Stimulated activated CD4-positive, alpha-beta T cell treated with anti-CD3 and anti-CD28 coated beads, Interleukin-15, amount 100 ng/mL, for 48 hours (primary cell): ENCODE results near the gene TNFRSF18.
"Not testable (repeated sequence)": the region's sequence is repeated elsewhere in the genome, so short reads cannot be mapped to it uniquely, and the experiment has no call there.

Experiments used
- DNase-seq, 2 donors: peaks; one replicate each; pipeline ENCODE4 v3.0.0-alpha.2; 2020; ENCODE audit warnings: low read depth in 2 of 2

TNFRSF18 gene

DNA sequence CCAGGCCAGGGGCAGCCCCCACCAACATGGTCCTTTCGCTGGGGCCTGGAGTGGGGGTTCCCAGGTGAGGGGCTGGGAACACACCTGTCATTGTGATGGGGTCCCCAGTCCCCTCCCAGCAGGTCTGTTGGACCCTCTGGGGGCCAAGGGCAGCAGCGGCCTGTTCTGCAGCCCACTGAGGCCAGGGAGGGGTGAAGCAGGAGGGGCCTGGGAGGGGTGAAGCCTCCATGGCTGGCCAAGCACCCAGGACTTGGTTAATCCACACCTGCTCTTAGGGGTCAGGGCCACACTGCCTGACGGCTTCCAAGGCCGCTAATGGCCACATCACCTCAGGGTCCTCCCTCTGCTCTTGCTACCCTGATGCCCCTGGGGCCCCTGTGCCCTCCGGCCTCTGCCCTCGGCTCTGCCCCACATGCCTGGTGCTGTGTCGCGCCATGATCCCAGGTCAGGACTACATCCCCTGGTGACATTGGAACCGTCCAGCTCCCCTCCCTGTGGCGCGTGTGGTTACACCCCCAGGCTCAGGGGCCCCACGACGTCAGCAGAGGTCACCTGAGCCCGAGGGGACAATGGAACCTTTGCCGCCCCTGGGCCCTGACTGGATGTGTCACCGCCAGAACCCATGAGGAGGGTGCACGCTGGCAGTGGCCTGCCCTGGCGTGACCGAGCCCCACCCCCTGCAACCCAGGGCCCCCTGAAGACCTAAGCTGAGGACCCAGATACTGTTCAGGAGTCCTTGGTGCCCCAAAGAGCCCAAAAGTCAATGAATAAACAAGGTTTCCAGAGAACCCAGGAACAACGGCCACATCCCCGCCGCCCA lies 7.0 kb downstream of the TNFRSF18 start:
- DNase-seq: no peak

DNA sequence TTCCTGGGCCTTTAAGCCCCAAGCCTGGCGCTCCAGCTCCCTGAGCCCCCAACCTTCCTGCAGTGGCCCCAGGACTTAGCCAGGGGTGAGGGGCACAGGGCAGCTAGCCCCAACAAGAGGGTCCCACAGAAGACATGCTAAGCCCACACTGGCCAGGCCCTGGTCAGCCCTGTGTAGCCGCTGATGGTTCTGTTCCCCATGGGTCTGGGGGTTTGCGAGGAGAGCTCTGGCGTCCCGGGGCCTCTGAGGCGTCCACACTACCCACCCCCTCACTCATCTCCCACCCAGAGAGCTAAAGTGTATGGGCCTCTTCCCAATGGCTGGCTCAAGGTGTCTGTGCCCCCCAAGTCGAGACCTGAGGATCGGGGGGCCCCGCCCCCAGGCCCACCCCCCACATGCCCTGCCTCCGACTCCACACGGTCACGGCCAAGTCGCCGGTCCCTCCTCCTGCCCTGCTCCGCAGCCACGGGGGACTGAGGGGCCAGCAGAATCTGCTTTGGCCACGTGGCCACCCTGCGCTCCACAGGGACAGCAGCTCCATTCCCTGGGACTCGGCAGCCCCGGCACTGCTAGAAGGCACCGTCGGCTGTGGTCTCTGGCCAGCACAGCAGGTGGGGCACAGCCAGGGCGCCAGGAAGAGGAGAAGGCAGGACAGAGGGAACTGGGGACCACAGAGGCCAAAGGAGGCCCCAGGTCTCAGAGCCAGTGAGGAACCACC lies 7.8 kb downstream of the TNFRSF18 start:
- no peak for DNase-seq

DNA sequence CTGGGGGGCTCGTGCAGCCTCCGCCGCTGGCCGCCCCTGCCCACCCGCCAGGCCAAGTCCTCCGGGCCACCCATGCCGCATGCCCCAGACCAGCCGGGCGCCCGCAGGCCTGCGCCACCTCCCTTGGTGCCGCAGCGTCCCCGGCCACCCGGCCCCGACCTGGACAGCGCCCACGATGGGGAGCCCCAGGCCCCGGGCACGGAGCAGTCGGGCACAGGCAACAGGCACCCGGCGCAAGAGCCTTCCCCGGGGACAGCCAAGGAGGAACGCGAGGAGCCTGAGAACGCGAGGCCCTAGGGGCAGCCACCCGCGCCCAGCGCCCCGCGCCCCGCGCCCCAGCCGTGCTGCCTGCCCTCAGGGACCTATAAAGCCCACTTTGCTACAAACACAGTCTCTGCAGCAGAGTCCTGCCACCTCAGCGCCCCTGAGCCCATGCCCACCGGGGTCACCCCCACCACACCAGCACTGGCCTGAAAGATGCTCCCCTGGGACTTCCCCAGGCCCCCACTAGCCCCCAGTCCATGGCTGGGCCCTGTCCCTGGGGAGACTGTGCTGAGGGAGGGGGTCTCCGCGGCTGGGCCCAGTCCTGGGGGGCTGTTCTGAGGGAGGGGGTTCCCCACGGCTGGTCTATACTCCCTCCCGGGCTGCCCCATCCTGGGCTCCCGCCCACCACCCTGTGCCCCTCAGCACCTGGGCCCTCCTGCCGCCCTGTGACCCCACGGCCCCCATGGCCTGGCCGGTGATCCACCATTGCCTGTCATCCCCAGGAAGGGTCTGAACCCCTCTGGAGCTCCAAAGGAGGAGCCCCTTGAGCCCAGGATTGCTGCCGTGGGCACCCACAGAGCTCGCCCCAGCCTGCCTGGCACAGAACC lies 8.6 kb downstream of the TNFRSF18 start:
- no peak for DNase-seq

DNA sequence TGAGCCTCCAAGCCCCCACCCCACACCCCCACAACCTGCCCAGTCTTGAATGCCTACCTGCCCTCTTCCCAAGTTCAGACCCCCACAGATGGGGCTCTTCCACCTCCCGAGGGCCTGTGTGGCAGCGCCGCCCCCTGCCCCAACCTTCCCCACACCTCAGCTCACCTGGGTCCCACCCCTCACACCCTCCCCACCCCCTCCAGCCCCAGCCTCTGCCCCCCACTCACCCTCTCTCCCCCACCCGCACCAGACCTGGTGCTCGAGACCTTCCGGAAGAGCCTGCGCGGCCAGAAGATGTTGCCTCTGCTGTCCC lies 9.2 kb downstream of the TNFRSF18 start:
- no peak for DNase-seq

DNA sequence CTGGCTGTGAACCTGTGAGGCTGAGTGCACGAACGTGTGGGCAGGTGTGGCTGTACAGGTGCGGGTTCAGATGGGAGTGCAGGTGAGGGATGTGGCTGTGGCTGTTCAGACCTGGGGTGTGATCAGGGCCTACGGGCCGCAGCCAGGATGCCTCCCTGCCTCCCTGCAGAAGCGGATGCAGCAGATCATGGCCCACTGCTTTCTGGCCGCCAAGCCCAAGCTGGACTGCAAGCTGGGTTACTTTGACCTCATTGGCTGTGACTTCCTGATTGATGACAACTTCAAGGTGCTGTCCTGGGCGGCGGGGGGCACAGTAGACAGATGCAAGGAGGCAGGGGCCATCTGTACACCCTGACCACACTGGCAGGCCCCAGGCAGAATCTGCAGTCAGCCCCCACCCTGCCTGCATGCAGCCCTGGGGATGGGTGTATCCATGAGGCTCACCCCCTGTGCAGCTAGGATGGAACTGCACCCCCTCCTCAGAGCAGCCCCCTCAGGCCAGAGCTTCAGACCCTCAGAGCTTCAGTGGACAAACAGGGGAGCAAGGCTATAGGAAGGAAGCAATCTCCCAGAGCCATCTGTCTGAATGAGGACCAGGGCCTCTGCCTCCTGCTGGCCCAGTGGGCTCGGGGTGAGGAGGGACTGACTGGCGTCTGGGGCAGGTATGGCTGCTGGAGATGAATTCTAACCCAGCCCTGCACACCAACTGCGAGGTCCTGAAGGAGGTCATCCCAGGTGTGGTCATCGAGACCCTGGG lies 9.8 kb downstream of the TNFRSF18 start:
- no peak for DNase-seq

DNA sequence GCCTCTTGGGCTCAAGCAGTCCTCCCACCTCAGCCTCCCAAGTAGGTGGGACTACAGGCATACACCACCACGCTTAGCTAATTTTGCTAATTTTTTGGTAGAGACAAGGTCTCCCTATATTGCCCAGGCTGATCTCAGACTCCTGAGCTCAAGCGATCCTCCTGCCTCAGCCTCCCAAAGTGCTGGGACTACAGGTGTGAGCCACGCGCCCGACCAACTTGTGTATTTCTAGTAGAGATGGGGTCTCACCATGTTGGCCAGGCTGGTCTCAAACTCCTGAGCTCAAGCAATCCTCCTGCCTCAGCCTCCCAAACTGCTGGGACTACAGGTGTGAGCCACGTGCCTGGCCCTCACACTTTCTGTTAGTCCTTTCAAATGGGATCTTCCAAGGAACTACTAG lies 10.7 kb downstream of the TNFRSF18 start:
- DNase-seq: not testable (repeated sequence)

DNA sequence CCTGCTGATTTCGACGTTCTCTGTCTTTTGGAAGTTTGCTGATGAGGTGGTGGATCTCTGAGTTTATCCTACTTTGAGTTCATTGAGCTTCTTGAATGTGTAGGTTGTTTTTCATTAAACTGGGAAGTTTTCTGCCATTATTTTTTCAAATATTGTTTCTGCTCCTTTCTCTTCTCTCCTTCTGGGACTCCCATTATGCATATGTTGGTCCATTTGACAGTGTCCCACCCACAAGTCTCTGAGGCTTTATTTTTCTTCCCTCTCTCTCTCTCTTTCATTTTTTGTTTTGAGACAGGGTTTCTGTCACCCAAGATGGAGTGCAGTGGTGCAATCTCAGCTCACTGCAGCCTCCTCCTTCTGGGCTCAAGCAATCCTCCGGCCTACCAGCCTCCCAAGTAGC lies 11.7 kb downstream of the TNFRSF18 start:
- DNase-seq: no peak

DNA sequence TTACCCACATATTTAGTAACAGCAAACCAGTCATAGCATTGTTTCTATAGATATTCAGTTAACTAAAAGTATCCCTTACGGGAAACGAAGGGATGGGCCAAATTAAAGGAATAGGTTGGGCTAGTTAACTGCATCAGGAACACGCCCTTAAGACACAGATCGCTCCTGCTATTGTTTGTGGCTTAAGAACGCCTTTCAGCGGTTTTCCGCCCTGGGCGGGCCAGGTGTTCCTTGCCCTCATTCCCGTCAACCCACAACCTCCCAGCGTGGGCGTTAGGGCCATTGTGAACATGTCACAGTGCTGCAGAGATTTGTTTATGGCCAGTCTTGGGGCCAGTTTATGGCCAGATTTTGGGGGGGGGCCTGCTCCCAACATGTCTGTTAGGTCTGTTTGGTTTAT lies 14.7 kb downstream of the TNFRSF18 start:
- no peak for DNase-seq

DNA sequence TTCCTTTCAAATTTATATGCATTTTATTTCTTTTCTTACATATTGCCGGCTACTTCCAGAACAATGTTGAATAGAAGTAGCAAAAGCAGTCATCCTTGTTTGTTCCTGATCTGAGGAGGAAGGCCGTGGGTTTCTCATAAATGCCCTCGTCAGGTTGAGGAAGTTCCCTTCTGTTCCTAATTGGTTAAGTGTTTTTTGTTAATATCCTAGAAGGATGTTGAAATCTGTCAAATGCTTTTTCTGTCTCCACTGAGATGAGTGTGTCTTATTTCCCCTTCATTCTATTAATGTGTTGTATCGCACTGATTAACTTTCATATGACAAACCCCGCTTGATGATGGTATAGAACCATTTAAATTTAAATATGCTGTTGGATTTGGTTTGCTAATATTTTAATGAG lies 17.3 kb downstream of the TNFRSF18 start:
- no peak for DNase-seq

DNA sequence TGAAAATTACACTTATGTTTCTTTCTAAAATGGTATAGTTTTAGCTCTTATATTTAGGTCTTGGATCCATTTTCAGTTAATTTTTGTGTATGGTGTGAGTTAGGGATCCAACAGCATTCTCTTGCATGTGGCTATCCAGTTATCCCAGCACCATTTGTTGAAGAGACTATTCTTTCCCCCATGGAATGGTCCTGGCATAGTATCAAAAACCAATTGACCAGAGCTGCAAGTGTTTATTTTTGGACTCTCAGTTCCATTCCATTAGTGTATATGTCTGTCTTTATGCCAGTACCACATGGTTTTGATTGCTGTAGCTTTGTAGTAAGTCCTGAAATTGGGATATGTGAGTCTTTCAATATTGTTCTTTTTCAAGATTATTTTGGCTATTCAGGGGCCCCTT lies 18.5 kb downstream of the TNFRSF18 start:
- DNase-seq: no peak

DNA sequence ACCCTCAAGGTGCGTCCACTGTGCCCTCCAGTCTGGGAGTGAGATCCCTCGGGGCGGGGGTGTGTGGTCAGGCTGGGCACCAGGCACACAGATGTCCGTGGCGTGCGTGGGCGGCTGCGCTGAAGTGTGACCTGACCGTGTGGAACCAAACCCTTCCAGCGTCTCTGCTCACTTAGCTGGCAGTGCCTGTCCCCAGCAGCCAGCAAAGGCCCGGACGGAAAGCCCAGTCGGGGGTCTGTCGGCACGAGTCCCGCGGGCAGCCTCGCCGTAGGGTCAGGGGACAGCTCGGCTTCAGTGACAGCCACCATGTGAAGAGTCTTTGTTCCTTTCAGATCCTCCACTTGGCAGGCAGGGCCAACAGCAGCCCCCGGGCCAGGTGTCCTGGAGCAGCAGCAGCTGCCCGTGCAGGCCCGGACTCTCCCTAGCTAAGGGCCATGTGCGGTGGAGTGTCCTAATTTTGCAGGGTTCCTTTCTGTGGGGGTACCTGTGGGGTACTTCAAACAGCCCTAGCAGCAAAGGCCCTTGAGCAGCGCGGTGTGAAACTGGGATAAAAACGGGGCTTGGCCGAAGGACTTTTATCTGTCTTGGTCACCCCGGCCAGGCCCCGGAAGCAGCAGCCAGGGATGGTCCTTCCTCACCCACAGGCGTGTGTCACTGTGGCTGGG lies 21.2 kb downstream of the TNFRSF18 start:
- DNase-seq: no peak

DNA sequence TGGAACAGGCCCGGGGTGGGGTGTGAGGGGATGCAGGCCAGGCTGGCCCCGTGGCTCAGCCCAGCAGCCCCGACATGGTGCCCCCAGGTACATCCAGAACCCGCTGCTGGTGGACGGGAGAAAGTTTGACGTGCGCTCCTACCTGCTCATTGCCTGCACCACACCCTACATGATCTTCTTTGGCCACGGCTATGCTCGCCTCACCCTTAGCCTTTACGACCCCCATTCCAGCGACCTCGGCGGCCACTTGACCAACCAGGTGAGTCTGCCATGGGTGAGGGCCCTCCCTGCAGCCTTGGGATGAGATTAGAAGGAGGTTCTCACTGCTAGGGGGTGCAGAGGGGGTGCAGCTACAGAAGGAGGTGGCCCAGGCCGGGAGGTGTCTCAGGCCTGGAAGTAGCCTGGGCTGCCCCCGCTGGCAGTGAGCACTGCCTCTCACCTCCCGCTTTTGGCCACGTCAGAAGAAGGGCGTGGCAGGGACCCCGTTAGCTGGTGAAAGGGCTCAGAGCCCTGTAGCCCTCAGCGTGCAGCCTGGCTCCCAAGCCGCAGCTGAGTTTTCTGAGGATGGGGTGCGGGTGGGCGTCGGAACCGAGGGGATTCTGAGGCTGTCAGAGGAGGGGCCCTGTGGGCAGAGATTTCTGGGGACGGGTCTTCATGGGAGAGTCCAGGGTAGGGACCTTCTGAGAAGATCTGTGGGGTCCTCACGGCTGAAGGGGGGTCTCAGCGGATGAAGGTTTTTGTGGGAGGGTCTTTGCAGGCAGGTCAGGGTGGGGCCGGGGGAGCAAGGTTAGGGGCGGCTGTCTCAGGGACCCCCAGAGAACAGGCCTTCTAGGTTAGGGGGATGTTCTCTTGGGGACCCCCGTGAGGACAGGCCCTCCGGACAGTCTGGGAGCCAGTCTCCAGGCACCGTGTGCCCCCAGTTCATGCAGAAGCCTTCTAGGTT lies 22.3 kb downstream of the TNFRSF18 start:
- DNase-seq: no peak

DNA sequence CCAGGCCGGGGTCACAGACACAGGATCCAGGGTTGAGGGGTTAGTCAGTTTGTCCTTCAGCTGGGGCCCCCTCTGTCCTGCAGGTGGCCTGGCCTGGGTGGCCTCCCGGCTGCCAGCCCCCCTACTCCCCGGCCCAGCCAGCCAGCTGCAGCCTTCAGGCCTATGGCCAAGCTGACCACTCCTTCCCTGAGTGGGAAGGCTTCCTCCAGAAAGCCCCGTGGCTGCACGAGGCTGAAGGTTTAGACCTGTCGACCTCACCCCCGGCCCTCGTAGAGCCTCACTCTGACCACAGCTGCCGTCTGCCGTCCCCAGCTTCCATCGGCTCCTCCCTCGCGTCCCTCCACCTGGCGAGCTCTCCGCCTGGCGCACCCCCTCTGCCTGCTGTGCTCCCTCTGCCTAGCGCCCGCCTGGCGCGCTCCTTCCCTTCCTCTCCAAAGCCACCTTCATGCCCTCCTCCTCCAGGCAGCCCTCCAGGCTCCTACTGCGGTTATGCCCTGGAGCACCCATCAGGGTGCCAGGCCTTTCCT lies 23.1 kb downstream of the TNFRSF18 start:
- no peak for DNase-seq

DNA sequence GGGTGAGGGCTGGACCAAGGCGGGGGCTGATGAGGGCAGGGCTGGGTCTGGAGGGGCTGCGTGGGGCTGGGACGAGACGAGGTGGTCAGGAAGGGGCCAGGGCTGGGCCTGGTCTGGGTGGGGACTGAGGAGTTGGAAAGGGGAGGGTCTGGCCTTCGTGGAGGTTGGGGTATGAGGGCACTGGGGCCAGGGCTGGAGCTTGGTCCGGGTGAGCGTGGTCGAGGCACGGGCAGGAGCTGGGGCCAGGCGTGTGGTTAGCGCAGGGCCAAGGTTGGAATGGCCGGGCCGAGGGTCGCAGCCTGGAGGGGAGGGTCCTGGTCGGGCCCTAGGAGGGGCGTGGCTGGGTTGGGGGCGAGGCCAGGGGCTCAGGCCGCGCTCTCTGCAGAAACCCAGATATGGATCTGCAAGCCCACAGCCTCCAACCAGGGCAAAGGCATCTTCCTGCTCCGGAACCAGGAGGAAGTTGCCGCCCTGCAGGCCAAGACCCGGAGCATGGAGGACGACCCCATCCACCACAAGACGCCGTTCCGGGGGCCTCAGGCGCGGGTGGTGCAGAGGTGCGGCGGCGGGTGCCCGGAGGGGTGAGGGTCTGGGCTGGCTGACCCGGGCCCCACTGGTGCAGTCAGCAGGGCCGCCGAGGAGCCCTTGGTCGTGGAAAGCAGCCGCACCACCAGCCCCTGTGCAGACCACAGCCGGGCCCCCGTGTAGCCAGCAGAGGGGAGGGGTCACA lies 23.7 kb downstream of the TNFRSF18 start:
- no peak for DNase-seq

DNA sequence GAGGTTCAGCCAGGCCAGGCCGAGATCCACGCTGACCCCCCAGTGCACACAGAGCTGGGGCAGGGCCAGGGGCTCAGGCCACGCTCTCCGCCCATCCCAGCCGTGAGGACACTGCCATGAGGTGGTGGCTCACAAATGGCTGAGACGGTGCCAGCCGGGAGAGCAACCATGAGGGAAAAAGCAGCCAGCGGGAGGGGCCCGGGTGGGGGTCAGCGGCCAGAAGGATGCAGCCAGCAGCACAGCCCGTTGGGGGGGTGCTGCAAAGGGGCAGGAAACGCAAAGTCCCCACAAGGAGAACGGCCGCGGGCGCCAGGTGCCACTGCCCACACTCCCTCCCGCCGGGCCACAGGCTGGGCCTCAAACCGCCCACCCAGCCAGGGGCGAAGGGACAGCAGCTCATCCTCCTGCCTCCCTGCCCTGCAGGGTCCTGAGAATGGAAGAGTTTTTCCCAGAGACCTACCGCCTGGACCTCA lies 24.4 kb downstream of the TNFRSF18 start:
- no peak for DNase-seq

DNA sequence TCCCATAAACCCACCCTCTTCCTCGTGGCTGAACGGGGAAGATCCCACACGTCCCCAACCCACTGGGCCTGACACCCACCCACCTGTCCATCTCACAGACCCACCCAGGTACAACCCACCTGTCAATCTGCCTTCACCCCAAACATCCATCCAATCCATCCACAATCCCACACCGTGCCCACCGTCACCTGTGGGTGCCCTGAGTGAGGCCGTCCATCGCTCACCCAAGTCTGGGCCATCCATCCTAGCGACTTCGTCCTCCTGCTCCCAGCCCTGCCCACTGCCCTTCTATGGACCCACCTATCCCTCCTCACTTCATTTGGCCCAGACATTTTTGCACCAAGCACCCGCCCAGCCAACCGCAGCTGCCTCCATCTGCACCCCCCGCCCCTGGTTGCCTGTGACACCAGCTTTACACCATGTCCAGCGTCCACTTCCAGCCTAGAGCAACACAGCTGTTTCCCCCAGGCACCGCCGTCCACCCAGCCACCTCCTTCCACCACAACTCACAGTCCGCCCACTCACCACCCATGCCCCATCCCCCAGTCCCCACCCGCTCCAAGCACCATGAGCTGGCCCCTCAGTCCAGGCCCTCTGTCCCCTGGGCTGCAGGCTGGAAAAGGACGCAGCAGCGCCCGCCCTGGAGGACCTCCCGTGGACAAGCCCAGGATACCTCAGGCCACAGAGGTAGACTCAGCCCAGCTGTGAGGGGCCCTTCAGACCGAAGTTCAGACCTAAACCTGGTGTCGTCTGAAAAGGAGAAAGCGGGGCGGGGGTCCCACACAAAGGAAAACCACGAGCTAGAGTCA lies 25.1 kb downstream of the TNFRSF18 start:
- no peak for DNase-seq

DNA sequence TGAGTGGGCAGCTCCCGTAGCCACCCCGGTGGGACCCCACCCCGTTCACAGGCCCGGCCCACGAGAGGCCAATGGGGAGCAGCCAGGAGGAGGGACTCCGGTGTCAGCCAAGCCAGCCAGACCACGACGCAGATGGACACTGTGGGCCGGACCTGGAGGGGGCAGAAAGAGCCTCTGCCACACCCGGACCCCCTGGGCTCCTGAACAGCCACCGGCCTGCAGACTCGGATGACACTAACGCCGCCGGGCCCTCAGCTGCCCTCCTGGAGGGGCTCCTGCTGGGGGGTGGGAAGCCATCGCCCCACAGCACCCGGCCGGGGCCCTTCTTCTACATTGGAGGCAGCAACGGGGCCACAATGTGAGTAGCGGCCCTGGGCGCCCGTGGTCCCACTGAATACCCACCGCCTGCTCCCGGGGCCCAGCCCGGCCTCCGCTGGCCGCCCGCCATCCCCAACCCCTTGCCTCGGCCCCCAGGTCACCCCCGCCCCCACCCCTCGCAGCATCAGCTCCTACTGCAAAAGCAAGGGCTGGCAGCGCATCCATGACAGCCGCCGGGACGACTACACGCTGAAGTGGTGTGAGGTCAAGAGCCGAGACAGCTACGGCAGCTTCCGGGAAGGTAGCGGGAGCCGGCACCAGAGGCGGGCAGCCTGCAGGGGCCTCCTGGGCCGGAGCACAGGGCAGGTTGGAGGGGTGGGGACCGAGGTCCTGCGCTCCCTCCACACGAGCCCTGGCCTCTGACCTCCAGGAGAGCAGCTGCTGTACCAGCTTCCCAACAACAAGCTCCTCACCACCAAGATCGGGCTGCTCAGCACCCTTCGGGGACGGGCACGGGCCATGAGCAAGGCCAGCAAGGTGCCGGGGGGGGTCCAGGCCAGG lies 26.2 kb downstream of the TNFRSF18 start:
- DNase-seq: no peak
